HUES6 (cell line): Measurements from ENCODE around the gene OR10A3.

Experiments used
- H3K27ac ChIP-seq: 2 replicates; pipeline ENCODE4 v1.7.0; 2013; ENCODE audit warnings: low read depth, mild to moderate bottlenecking, low read length, inconsistent platforms
- H3K27me3 ChIP-seq: 2 replicates; pipeline ENCODE4 v1.6.1; 2013; ENCODE audit warnings: low read length; ENCODE audit not compliant: control insufficient read depth, insufficient read depth
- H3K36me3 ChIP-seq: 2 replicates; pipeline ENCODE4 v1.6.1; 2013; ENCODE audit warnings: low read length; ENCODE audit not compliant: control insufficient read depth, insufficient read depth
- H3K4me1 ChIP-seq: 2 replicates; pipeline ENCODE4 v1.6.1; 2013; ENCODE audit warnings: low read length; ENCODE audit not compliant: control insufficient read depth, insufficient read depth
- H3K4me3 ChIP-seq: 2 replicates; pipeline ENCODE4 v1.5.1; 2013; ENCODE audit warnings: low read depth, low read length
- H3K9ac ChIP-seq: one replicate; pipeline ENCODE4 v1.6.1; 2013; ENCODE audit warnings: mild to moderate bottlenecking, low read length
- H3K9me3 ChIP-seq: 2 replicates; pipeline ENCODE4 v1.6.1; 2013; ENCODE audit warnings: low read depth, low read length; ENCODE audit not compliant: control insufficient read depth, insufficient read depth

Gene OR10A3

GRCh38 chr11:7905549-7905948 lies 36.0 kb downstream of the OR10A3 start:
- Histone ChIP-seq H3K9ac (peak overlapping the region; percentile 92), H3K27me3 (no peaks in the 10 kb centered on the region), H3K4me3 (peak overlapping the region; percentile 51), H3K4me1 (peaks cover 59% of the 10 kb centered on the region), H3K27ac (peak overlapping the region; percentile 88), H3K9me3 (peaks cover 3% of the 10 kb centered on the region; the same call in 1 of the 2 replicates), H3K36me3 (peaks cover 40% of the 10 kb centered on the region)

- Histone ChIP-seq H3K9ac (peak overlapping the region; percentile 92), H3K27ac (peak overlapping the region; percentile 88), H3K27me3 (no peaks in the 10 kb centered on the region), H3K36me3 (peaks cover 46% of the 10 kb centered on the region), H3K4me3 (peak overlapping the region; percentile 51), H3K4me1 (peaks cover 52% of the 10 kb centered on the region), H3K9me3 (peaks cover 3% of the 10 kb centered on the region; the same call in 1 of the 2 replicates)
These were observed 36.6 kb downstream of the OR10A3 start for GRCh38 chr11:7904917-7905316.

DNA sequence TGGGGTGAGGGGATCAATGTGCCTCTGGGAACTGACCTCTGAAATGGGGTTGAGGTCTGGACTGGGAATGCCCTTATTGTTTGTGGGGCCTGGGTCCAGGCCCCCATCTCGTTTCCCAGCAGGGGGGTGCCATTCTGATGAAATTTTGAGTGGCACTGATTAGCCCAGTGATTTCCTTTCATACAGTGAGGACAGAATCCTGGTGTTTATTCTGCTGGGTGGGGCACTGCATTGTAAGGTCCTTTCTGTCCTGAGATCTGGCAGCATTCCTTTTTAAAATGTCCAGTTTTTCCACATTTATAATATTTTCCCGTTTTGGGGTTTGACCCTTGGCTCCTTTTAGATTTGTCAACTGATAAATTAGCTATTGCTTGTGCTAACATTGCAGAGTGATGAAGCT lies 37.6 kb downstream of the OR10A3 start:
- peak overlapping the region; percentile 92 for H3K9ac ChIP-seq

GRCh38 chr11:7901319-7901854 lies 40.1 kb downstream of the OR10A3 start:
- Histone ChIP-seq H3K36me3 (peaks cover 56% of the 10 kb centered on the region), H3K27me3 (no peaks in the 10 kb centered on the region), H3K4me1 (peaks cover 20% of the 10 kb centered on the region), H3K9ac (no peak overlapping the region), H3K27ac (no peak overlapping the region), H3K9me3 (peaks cover 3% of the 10 kb centered on the region; the same call in 1 of the 2 replicates), H3K4me3 (no peak overlapping the region)

More for the DNA sequence above, 37.6 kb downstream of the OR10A3 start:
- Histone ChIP-seq H3K27me3 (no peaks in the 10 kb centered on the region), H3K4me3 (peak overlapping the region; percentile 51), H3K36me3 (peaks cover 56% of the 10 kb centered on the region), H3K4me1 (peaks cover 45% of the 10 kb centered on the region), H3K27ac (0 out of 2 replicates have a peak overlapping the region, but pooled peaks have one; percentile 88), H3K9me3 (peaks cover 3% of the 10 kb centered on the region; the same call in 1 of the 2 replicates)

DNA sequence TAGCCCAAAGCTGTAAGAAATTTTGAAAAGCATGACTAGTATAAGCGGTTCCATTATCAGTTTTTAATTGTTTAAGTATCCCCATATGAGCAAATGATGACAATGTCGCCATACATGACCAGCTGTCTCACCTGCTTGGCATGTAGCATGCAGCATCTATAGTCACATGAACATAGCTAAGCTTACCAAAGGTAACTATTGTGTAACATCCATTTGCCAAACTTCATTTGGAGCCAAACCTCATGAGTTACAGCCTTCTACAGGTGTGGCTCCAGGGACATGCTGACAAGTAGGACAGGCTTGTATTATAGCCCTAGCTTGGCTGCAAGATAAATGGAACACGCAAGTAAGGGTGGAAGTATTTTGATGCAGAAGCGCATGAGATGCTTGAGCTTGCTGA lies 40.8 kb downstream of the OR10A3 start:
- no peak overlapping the region for H3K27ac ChIP-seq
- peaks cover 56% of the 10 kb centered on the region for H3K36me3 ChIP-seq
- H3K4me1 ChIP-seq = peaks cover 18% of the 10 kb centered on the region
- H3K9ac ChIP-seq = no peak overlapping the region
- H3K4me3 ChIP-seq = no peak overlapping the region
- H3K9me3 ChIP-seq = peaks cover 3% of the 10 kb centered on the region; the same call in 1 of the 2 replicates
- no peaks in the 10 kb centered on the region for H3K27me3 ChIP-seq

DNA sequence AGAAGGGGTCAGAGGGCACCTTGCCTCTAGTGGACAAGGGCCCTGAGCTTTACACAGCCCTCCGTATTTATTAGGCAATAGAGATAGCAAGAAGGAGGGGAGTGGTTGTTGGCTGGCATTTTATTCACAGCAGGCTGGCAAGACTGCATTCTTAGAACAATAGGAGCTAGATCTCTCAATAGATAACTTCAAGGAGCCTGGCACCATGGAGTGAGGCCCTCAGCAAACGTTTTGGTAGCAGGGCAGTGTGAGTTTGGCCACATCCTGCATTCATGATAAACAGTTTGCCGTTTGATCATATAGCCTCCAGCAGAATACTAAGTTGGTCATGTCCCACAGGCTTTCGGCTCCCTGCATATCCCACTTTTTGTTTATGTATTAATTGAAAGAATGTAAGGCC lies 42.1 kb downstream of the OR10A3 start:
- H3K9me3 ChIP-seq = peaks cover 3% of the 10 kb centered on the region; the same call in 1 of the 2 replicates
- peaks cover 12% of the 10 kb centered on the region; the same call in 1 of the 2 replicates for H3K4me1 ChIP-seq
- no peak overlapping the region for H3K4me3 ChIP-seq
- no peaks in the 10 kb centered on the region for H3K27me3 ChIP-seq
- H3K36me3 ChIP-seq = peaks cover 52% of the 10 kb centered on the region
- no peak overlapping the region for H3K9ac ChIP-seq
- no peak overlapping the region for H3K27ac ChIP-seq

DNA sequence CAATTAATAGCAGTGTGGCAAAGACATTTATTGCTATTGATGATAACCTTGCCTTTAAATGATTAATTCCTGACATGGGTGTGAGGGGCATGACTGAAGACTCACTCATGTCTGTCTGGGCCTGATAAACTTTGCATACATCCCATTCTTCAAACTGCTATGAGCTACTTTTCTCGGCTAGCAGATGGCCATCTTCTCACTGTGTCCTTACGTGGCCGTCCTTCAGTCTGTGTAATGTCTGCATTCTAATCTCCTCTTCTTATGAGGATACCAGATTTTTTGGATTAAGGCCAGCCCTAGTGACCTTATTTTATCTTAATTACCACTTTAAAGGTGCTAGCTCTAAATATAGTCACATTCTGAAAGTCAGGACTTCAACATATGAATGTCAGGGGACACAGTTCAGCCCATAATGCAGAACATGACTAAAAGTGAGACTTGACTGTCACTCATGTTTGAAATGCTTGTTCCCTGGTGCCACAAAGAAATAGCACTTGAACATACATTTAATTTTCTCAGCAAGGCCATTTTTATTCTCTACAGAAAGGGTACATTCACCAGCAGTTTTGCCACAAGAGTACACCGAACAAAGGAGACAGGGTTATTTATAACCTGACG lies 42.7 kb downstream of the OR10A3 start:
- Histone ChIP-seq H3K4me1 (peaks cover 8% of the 10 kb centered on the region; the same call in 1 of the 2 replicates), H3K9me3 (peaks cover 3% of the 10 kb centered on the region; the same call in 1 of the 2 replicates), H3K27ac (no peak overlapping the region), H3K4me3 (no peak overlapping the region), H3K27me3 (no peaks in the 10 kb centered on the region), H3K36me3 (peaks cover 46% of the 10 kb centered on the region), H3K9ac (no peak overlapping the region)

DNA sequence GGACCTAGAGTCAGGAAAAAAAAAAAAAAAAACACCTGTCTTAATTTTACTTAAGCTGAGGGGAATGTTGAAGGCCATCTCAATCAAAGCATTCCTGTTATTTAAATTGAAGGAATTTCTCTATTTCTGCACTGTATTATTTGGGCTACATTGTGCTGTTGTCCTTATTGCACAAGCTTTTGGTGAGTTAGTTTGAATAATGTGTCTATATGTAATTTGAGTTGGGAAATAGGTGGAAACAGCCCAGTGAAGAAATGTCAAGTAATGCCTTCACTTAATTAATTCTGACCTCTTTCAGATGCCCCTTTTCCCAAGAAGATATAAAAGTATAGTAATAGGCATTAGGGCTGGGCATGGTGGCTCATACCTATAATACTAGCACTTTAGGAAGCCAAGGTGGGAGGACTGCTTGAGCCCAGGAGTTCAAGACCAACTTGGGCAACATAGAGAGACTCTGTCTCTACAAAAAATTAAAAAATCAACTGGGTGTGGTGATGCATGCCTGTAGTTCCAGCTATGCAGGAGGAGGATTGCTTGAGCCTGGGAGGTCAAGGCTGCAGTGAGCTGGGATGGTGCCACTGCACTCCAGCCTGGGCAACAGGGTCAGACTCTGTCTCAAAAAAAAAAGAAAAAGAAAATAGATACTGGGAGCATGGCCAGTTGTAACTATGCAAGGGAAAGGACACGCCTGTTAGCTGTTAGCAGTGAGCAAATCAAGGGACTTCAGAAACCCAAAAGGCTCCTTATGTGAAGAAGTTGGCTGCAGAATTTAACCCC lies 45.3 kb downstream of the OR10A3 start:
- Histone ChIP-seq H3K36me3 (peaks cover 26% of the 10 kb centered on the region), H3K27ac (no peak overlapping the region), H3K9ac (no peak overlapping the region), H3K27me3 (no peaks in the 10 kb centered on the region), H3K4me3 (no peak overlapping the region), H3K4me1 (peaks cover 17% of the 10 kb centered on the region), H3K9me3 (peaks cover 3% of the 10 kb centered on the region; the same call in 1 of the 2 replicates)

DNA sequence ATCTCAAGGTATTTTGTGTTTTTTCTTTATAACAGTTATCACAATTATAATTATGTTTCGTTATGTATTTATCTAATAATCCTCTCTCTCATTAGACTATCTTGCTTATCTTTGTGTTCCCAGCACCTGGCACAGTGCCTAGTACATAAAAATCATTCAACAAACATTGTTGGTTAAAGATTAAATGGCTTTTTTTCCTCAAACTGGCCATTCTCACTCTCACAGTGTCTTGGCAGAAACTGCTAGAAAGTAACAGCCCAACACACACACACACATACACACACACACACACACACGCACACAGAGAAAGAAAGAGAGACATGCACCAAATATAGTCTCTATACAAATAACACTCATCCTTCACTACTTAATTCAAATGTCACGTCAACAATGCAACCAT lies 47.3 kb downstream of the OR10A3 start:
- H3K4me3 ChIP-seq = no peak overlapping the region
- H3K9ac ChIP-seq = no peak overlapping the region
- peaks cover 8% of the 10 kb centered on the region for H3K36me3 ChIP-seq
- peaks cover 20% of the 10 kb centered on the region for H3K4me1 ChIP-seq
- no peaks in the 10 kb centered on the region for H3K9me3 ChIP-seq
- H3K27ac ChIP-seq = no peak overlapping the region
- H3K27me3 ChIP-seq = no peaks in the 10 kb centered on the region

- no peaks in the 10 kb centered on the region for H3K9me3 ChIP-seq
- no peak overlapping the region for H3K4me3 ChIP-seq
- H3K4me1 ChIP-seq = peaks cover 20% of the 10 kb centered on the region
- H3K27ac ChIP-seq = no peak overlapping the region
- H3K27me3 ChIP-seq = no peaks in the 10 kb centered on the region
- H3K9ac ChIP-seq = no peak overlapping the region
- H3K36me3 ChIP-seq = peaks cover 3% of the 10 kb centered on the region; the same call in 1 of the 2 replicates
These were observed 47.7 kb downstream of the OR10A3 start for GRCh38 chr11:7893796-7894195.

GRCh38 chr11:7892840-7893254 lies 48.7 kb downstream of the OR10A3 start:
- Histone ChIP-seq H3K4me1 (peaks cover 20% of the 10 kb centered on the region), H3K9me3 (no peaks in the 10 kb centered on the region), H3K27ac (no peak overlapping the region), H3K9ac (peak overlapping the region; percentile 64), H3K4me3 (no peak overlapping the region), H3K36me3 (no peaks in the 10 kb centered on the region), H3K27me3 (no peaks in the 10 kb centered on the region)
